ENCODE results near the gene SMURF2. TPM values are rescaled to one million over a fixed set of nuclear protein-coding genes. Genes with fewer than 3 reads are reported as not detected.
"Not testable (repeated sequence)": the region's sequence is repeated elsewhere in the genome, so short reads cannot be mapped to it uniquely, and the experiment has no call there.

SMURF2 gene
- total RNA-seq, 1 experiment from 2014 or later: 154 TPM

- H3K9me3 ChIP-seq: no peaks in the 10 kb centered on the region
- no peaks in the 10 kb centered on the region for H3K27me3 ChIP-seq
- peak; percentile 22 for DNase-seq
- peaks cover 59% of the 10 kb centered on the region for H3K36me3 ChIP-seq
- H3K4me3 ChIP-seq: no peak overlapping the region
These were observed 44.9 kb downstream of the SMURF2 start for GRCh38 chr17:64617125-64617780.

GRCh38 chr17:64615028-64615677, 47.0 kb downstream of the SMURF2 start:
- H3K36me3 ChIP-seq: peaks cover 57% of the 10 kb centered on the region
- no peaks in the 10 kb centered on the region for H3K27me3 ChIP-seq
- DNase-seq: no peak
- no peaks in the 10 kb centered on the region for H3K9me3 ChIP-seq
- H3K4me3 ChIP-seq: no peak overlapping the region

GRCh38 chr17:64614266-64615027, 47.7 kb downstream of the SMURF2 start:
- Histone ChIP-seq H3K27me3 (no peaks in the 10 kb centered on the region), H3K36me3 (peaks cover 50% of the 10 kb centered on the region), H3K9me3 (no peaks in the 10 kb centered on the region), H3K4me3 (no peak overlapping the region)
- no peak for DNase-seq

GRCh38 chr17:64611369-64611768, 50.7 kb downstream of the SMURF2 start:
- Histone ChIP-seq H3K27me3 (no peaks in the 10 kb centered on the region), H3K9me3 (no peaks in the 10 kb centered on the region), H3K4me3 (no peak overlapping the region), H3K36me3 (peaks cover 39% of the 10 kb centered on the region)
- DNase-seq: no peak

- not testable (repeated sequence) for H3K9me3 ChIP-seq
These were observed 51.9 kb downstream of the SMURF2 start for GRCh38 chr17:64610244-64610643.

GRCh38 chr17:64608571-64608981, 53.5 kb downstream of the SMURF2 start:
- Histone ChIP-seq H3K27me3 (no peaks in the 10 kb centered on the region), H3K4me3 (no peak overlapping the region), H3K36me3 (peaks cover 42% of the 10 kb centered on the region), H3K9me3 (no peaks in the 10 kb centered on the region)
- DNase-seq: no peak

More at GRCh38 chr17:64610244-64610643, 51.9 kb downstream of the SMURF2 start:
- not testable (repeated sequence) for DNase-seq, H3K4me3 ChIP-seq, H3K27me3 ChIP-seq
- peaks cover 37% of the 10 kb centered on the region for H3K36me3 ChIP-seq

- no peak overlapping the region for H3K4me3 ChIP-seq
- H3K9me3 ChIP-seq: no peaks in the 10 kb centered on the region
- no peaks in the 10 kb centered on the region for H3K27me3 ChIP-seq
- peaks cover 37% of the 10 kb centered on the region for H3K36me3 ChIP-seq
- DNase-seq: no peak
These were observed 54.1 kb downstream of the SMURF2 start for GRCh38 chr17:64607862-64608565.

- H3K9me3 ChIP-seq, DNase-seq, H3K27me3 ChIP-seq, H3K4me3 ChIP-seq: not testable (repeated sequence)
- peaks cover 33% of the 10 kb centered on the region for H3K36me3 ChIP-seq
These were observed 57.6 kb downstream of the SMURF2 start for GRCh38 chr17:64604532-64604931.

- H3K36me3 ChIP-seq: peaks cover 39% of the 10 kb centered on the region
- no peaks in the 10 kb centered on the region for H3K27me3 ChIP-seq
- no peak for DNase-seq
- no peak overlapping the region for H3K4me3 ChIP-seq
- H3K9me3 ChIP-seq: no peaks in the 10 kb centered on the region
These were observed 58.1 kb downstream of the SMURF2 start for GRCh38 chr17:64603987-64604386.

- no peaks in the 10 kb centered on the region for H3K9me3 ChIP-seq
- no peak for DNase-seq
- H3K4me3 ChIP-seq: no peak overlapping the region
- H3K36me3 ChIP-seq: peaks cover 65% of the 10 kb centered on the region
- no peaks in the 10 kb centered on the region for H3K27me3 ChIP-seq
These were observed 62.3 kb downstream of the SMURF2 start for GRCh38 chr17:64599827-64600226.

- H3K36me3 ChIP-seq: peaks cover 68% of the 10 kb centered on the region
- no peaks in the 10 kb centered on the region for H3K27me3 ChIP-seq
- DNase-seq: no peak
- H3K4me3 ChIP-seq: no peak overlapping the region
- H3K9me3 ChIP-seq: no peaks in the 10 kb centered on the region
These were observed 62.9 kb downstream of the SMURF2 start for GRCh38 chr17:64599187-64599676.

- Histone ChIP-seq H3K36me3 (peaks cover 68% of the 10 kb centered on the region), H3K4me3 (no peak overlapping the region), H3K9me3 (no peaks in the 10 kb centered on the region), H3K27me3 (no peaks in the 10 kb centered on the region)
- DNase-seq: no peak
These were observed 63.4 kb downstream of the SMURF2 start for GRCh38 chr17:64598672-64599071.

- Histone ChIP-seq H3K36me3 (peaks cover 83% of the 10 kb centered on the region), H3K27me3 (no peaks in the 10 kb centered on the region), H3K4me3 (no peak overlapping the region), H3K9me3 (no peaks in the 10 kb centered on the region)
- DNase-seq: no peak
These were observed 65.1 kb downstream of the SMURF2 start for GRCh38 chr17:64596988-64597387.

- no peak for DNase-seq
- H3K4me3 ChIP-seq: no peak overlapping the region
- no peaks in the 10 kb centered on the region for H3K9me3 ChIP-seq
- no peaks in the 10 kb centered on the region for H3K27me3 ChIP-seq
- H3K36me3 ChIP-seq: peaks cover 87% of the 10 kb centered on the region
These were observed 65.7 kb downstream of the SMURF2 start for GRCh38 chr17:64596439-64596838.

GRCh38 chr17:64591944-64592343, 70.2 kb downstream of the SMURF2 start:
- no peaks in the 10 kb centered on the region for H3K9me3 ChIP-seq
- no peak for DNase-seq
- no peak overlapping the region for H3K4me3 ChIP-seq
- no peaks in the 10 kb centered on the region for H3K27me3 ChIP-seq
- H3K36me3 ChIP-seq: peaks cover 88% of the 10 kb centered on the region

- no peaks in the 10 kb centered on the region for H3K9me3 ChIP-seq
- no peak for DNase-seq
- no peaks in the 10 kb centered on the region for H3K27me3 ChIP-seq
- H3K36me3 ChIP-seq: peaks cover 84% of the 10 kb centered on the region
- no peak overlapping the region for H3K4me3 ChIP-seq
These were observed 77.0 kb downstream of the SMURF2 start for GRCh38 chr17:64585146-64585545.

GRCh38 chr17:64583038-64583437, 79.1 kb downstream of the SMURF2 start:
- H3K4me3 ChIP-seq: no peak overlapping the region
- H3K36me3 ChIP-seq: peaks cover 89% of the 10 kb centered on the region
- DNase-seq: no peak
- H3K27me3 ChIP-seq: no peaks in the 10 kb centered on the region
- H3K9me3 ChIP-seq: no peaks in the 10 kb centered on the region

Measured in MG63 (cell line).